A549 treated with AZD9567 at 1 μM for 4 hours (cell line): ENCODE measurements around the gene LRRC18. TPM values are rescaled to one million over a fixed set of nuclear protein-coding genes. Genes with fewer than 3 reads are reported as not detected.

ENCODE experiments used
- total RNA-seq: library from RNA; stranded (reverse); fragments of 200-300 nt; extraction: Qiagen RNA extraction; gene quantifications from 5 replicates; pipeline ENCODE4 v1.2.3, GENCODE V29; 2022; ENCODE audit not compliant: insufficient read depth

Gene LRRC18
- total RNA-seq, result not detected in 5 replicates

DNA sequence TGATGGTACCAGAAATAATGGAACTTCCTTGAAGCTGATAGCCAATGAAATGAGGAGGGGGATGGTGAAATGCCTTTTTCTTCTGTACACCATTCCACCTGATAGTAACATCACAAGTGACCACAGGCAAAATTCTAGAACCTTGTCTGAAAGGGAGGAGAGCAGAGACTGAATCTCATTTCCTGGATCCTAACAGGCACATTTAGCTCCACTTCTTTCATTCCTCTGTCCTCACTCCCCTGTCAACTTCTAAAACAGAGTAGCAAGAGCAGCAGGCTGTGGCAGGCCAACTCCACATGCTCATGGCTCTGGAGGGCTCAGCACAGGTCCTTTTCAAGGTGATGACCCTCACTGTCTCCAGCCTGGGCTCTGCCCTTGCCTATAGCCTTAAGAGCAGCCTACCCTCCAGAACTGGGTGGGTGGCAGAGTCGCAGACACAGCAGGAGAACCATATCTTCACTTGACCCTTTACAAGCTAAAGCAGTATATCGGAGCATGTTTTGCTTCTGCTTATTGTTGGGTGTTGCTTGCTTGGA, at the start of gene LRRC18:
Gene LRRC18 (minus strand): TSS at position 51 of the 536 bp plus-strand sequence. CDS start 25,685 bp downstream, outside the sequence.

Other genes starting within 250 kb of the LRRC18 start
- 0.22 to 0.34 TPM (median 0.28 TPM) in 4 of 5 replicates, not detected in the other for gene VSTM4, start 175.7 kb upstream of the LRRC18 start, total RNA-seq
- not detected in 5 replicates for gene FAM170B, start 194.2 kb upstream of the LRRC18 start, total RNA-seq
- gene TMEM273, start 248.6 kb upstream of the LRRC18 start, total RNA-seq, result not detected in 5 replicates